ENCODE measurements around the gene LRPPRC.

Gene LRPPRC

DNA sequence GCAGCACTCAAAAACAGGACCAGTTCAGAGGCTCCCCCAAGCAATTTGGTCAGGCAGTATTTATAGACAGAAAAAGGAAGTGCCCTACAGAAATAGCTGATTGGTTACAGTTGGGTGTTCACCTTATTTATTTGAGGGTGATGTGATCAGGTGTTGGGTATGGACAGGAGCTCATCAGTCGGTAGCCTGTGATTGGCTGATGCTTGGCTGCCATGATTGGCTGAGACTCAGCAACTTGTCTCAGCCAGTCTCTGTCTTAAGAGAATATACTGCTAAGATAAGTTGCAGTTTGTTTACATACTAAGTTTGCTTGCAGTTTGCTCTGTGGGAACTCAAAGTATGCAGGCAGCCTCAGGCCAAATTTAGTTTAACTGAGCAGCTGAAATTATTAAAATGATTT, 147.6 kb downstream of the LRPPRC start:
- TF ChIP-seq, protein P1, sequence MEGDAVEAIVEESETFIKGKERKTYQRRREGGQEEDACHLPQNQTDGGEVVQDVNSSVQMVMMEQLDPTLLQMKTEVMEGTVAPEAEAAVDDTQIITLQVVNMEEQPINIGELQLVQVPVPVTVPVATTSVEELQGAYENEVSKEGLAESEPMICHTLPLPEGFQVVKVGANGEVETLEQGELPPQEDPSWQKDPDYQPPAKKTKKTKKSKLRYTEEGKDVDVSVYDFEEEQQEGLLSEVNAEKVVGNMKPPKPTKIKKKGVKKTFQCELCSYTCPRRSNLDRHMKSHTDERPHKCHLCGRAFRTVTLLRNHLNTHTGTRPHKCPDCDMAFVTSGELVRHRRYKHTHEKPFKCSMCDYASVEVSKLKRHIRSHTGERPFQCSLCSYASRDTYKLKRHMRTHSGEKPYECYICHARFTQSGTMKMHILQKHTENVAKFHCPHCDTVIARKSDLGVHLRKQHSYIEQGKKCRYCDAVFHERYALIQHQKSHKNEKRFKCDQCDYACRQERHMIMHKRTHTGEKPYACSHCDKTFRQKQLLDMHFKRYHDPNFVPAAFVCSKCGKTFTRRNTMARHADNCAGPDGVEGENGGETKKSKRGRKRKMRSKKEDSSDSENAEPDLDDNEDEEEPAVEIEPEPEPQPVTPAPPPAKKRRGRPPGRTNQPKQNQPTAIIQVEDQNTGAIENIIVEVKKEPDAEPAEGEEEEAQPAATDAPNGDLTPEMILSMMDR (IDR thresholded peaks at IDR 0.05) = no peak

DNA sequence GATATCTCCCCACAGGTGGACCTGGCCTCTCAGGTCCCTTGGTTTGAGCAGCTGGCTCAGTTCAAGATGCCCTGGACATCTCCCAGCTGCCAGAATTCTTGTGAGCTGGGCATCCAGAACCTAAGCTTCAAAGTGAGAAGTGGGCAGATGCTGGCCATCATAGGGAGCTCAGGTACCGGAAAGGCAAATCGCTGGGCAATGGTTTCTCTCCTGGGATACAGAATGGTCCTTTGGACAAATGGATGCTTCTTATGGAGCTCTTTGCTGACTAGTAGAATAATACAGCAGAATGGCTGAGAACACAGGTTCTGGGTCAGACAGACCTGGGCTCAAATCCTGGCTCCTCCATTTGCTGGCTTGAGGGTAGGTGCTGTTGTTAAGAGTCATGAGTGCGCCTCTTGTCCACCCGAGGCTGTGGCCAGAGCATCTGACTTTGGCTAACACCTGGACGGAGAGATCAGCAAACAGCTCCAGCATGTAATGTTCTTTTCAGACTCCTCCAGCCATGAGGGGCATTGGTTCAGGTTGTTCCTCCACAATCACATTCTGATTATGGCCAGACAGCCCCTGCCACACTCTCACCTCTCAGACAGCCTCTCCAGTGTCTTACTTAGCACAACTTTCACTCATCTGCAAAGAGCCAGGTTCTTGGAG, 149.5 kb downstream of the LRPPRC start:
- TF ChIP-seq, protein P1 (IDR thresholded peaks at IDR 0.05) = no peak

DNA sequence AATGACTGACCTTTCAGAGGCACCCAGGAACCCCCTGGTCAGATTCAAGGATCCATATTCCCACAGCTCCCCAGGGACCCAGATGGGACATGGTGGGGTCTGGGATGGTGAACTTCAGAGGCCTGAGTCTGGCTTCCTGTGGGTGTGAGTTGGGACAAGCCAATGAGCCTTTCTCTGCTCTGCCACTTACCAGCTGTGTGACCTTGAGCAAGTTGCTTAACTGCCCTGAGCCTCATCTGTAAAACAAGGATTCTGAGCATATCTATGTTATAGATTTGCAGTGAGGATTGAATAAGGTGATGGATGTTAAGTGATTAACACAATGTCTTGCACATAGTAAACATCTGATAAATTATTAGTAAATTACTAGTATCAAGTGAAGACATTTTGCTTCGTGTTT, 150.6 kb downstream of the LRPPRC start:
- TF ChIP-seq, protein P1 (IDR thresholded peaks at IDR 0.05) = no peak

DNA sequence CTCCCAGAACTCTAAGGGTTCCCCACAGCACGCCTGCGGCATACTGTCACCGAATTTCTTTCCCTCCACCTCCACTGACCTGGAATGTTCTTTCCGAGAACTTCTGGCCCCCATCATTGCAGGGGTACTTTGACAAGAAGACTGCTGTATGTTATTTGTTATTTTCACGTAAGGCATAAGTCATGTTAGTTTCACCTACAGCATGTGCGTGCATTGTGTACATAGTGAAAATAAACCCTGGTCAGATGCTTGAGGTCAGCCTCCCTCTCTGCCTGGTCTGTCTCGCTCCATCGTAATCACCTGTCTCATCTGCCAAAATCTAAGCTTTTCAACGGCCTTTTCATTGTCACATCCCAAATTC, 152.9 kb downstream of the LRPPRC start:
- TF ChIP-seq, protein P1 (IDR thresholded peaks at IDR 0.05) = no peak

DNA sequence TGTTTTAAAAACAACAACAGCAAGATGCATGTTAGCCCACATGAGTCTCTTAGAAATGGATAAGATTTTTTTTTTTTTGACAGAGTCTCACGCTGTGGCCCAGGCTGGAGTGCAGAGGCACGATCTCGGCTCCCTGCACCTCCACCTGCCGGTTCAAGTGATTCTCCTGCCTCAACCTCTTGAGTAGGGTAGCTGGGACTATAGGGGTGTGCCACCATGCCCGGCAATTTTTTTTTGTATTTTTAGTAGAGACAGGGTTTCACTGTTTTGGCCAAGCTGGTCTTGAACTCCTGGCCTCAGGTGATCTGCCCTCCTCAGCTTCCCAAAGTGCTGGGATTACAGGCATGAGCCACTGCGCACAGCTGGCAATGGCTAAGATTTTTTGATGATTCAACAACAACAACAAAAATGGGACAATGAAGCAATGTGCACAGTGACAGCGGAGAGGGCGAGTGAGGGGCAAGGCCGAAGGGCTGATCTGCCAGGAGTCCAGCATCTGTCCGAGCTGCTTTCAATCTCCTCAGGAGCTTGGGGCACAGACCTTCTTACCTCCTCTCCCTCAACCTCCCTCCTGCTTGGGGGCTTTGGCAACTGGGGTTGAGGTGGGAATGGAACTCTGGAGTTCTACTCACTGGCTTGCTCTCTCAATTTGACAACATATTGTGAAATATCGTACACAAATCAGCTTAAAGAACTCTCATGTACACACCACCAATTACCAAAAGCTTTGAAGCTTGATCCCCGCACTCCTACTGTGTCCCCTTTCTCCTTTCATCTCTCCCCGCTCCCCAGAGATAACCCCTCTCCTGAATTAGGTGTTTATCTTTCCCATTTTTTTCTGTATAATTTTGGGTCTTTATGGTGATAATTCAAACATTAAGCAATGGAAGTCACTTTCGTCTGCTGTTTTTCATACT, 153.6 kb downstream of the LRPPRC start:
- TF ChIP-seq, protein P1 (IDR thresholded peaks at IDR 0.05) = no peak

DNA sequence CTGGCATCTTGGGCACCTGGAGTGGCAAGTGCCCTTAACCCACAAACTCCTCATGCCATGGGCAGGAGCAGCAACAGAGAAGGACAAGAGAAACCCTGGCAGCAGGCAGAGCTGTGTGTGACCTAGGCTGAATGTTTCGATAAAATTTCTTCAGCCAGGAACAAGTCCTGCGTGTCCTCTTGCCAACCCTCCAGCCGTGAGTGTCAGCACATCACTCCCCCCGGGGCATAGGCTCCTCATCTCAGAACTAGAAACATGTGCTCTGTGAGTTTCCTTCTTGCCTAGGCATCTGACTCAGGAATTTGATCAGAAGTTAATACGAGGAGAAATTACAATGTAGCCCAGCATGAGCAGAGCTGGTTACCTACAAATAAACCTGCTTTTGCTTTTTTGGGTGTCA, 154.8 kb downstream of the LRPPRC start:
- TF ChIP-seq, protein P1 (IDR thresholded peaks at IDR 0.05) = no peak

DNA sequence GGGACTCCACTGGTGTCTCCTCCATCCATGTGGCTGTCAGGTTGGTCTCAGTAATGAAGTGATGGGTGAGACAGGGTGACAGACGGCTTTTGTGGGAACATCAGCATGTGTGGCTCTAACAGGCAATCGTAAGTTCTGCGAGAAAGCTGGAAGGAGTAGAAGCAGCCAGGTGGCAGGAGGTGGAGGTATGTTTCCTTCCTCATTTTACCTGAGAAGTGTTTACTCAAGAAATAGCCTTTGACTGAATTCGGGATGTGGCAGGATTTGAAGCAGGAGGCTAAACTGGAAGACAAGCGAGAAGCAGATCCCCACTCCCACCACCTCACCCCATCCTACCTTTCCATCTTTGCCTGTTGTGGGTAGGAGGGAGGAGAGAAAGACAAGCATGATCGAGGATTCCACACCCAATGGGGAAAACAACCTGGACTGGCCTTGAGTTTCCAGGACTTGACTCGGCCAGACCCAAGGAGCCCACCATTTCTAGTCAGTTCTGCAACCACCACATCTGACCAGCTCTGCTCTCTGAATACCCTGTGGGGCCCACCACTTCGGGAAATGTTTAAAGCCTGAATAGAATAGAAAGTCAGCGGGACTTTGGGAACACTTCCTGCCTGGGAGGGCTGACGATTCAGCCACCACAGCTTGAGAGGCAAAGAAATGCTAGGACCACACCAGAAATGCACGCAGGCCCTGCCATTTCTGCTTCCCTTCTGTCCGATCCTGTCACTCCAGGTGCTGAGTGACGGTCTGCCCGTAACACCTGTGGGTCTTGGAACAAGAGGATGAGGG, 155.8 kb downstream of the LRPPRC start:
- TF ChIP-seq, protein P1 (IDR thresholded peaks at IDR 0.05) = no peak

All from LNCAP (cell line).